GM19351 (cell line): ENCODE results near the gene MICAL2.

Experiments used
- ATAC-seq: cut with Tn5 transposase; IDR thresholded peaks from one replicate; pipeline ENCODE4 v1.9.1; 2021; ENCODE audit warnings: mild to moderate bottlenecking, moderate library complexity; ENCODE audit not compliant: unreplicated experiment

The MICAL2 gene, protein sequence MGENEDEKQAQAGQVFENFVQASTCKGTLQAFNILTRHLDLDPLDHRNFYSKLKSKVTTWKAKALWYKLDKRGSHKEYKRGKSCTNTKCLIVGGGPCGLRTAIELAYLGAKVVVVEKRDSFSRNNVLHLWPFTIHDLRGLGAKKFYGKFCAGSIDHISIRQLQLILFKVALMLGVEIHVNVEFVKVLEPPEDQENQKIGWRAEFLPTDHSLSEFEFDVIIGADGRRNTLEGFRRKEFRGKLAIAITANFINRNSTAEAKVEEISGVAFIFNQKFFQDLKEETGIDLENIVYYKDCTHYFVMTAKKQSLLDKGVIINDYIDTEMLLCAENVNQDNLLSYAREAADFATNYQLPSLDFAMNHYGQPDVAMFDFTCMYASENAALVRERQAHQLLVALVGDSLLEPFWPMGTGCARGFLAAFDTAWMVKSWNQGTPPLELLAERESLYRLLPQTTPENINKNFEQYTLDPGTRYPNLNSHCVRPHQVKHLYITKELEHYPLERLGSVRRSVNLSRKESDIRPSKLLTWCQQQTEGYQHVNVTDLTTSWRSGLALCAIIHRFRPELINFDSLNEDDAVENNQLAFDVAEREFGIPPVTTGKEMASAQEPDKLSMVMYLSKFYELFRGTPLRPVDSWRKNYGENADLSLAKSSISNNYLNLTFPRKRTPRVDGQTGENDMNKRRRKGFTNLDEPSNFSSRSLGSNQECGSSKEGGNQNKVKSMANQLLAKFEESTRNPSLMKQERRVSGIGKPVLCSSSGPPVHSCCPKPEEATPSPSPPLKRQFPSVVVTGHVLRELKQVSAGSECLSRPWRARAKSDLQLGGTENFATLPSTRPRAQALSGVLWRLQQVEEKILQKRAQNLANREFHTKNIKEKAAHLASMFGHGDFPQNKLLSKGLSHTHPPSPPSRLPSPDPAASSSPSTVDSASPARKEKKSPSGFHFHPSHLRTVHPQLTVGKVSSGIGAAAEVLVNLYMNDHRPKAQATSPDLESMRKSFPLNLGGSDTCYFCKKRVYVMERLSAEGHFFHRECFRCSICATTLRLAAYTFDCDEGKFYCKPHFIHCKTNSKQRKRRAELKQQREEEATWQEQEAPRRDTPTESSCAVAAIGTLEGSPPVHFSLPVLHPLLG

DNA sequence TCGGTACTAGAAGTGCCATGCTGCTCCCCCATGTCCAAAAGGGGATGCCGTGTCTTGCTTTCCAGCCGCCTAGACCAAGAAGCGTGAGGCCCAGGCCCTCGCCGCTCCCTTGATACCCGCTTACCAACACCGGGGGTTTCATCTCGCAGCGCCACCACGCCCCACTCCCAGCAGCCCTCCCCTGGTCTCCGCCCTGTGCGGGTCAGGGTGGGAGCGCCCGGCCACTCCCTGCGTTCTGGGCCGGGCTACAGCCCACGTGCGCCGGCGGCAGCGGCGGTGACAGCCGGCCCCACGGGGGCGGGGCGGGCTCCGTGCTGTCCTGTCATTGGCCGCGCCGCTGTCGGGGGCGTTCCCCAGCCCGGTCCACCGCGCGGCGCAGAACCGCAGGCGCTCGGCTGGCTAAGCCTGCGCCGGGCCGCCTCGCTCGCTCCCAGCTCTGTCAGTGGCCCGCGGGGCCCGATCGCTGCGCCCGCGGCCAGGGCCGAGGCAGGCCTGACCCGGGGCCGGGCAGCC, at the start of gene MICAL2:
Gene MICAL2, plus strand, starts transcription at position 390 of the 513 bp plus-strand sequence. CDS start 51,566 bp downstream, outside the sequence.
- peak; percentile 98 for ATAC-seq

GRCh38 chr11:12061851-12062560, 48.4 kb upstream of the MICAL2 start:
- ATAC-seq, result no peak

GRCh38 chr11:12063251-12063650, 47.1 kb upstream of the MICAL2 start:
- no peak for ATAC-seq

- no peak for ATAC-seq
Measured at GRCh38 chr11:12064136-12064953, 46.0 kb upstream of the MICAL2 start.

GRCh38 chr11:12064954-12065280, 45.5 kb upstream of the MICAL2 start:
- no peak for ATAC-seq

- ATAC-seq, result no peak
Measured at GRCh38 chr11:12066056-12066798, 44.2 kb upstream of the MICAL2 start.

GRCh38 chr11:12066799-12067508, 43.4 kb upstream of the MICAL2 start:
- ATAC-seq, result no peak

GRCh38 chr11:12067796-12068357, 42.5 kb upstream of the MICAL2 start:
- no peak for ATAC-seq

- no peak for ATAC-seq
Measured at GRCh38 chr11:12069066-12069676, 41.2 kb upstream of the MICAL2 start.

GRCh38 chr11:12070446-12071267, 39.7 kb upstream of the MICAL2 start:
- ATAC-seq, result no peak

DNA sequence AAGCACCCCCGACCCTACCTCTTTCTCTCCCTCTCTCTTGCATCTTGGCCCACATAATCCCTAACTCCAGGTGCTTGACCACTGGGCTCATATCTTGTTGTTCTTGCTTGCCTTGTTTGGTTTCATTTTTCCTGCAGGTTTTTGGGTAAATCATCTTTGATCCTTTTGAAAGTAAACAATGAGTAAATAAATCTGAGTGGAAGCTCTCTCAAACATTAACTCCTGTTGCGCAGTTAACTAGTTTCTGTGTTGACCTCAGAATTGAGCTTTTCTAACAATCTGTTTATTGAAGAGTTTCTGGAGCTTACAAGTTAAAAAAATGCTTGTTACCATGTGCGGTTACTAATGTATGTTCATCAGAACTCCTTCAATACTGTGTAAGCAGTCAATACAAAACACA, 38.8 kb upstream of the MICAL2 start:
- no peak for ATAC-seq

DNA sequence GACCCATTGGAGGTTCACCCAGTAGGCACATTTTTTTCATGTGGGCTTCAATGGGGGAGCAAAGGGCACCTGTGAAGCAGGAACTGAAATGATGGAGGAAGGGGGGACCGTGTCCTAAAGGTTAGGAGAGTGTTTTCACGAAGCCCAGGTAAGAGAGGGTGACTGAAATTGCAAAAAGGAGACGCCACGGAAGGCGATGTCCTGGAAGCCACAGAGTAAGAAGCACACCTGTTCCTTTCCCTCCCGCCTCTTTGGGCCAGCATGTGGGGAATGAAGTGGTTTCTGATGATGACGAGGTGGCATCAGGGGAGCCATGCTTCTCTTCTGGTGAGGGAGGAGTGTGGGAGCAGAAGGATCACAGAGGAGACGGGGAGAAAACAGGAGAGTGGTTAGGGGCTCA, 37.0 kb upstream of the MICAL2 start:
- no peak for ATAC-seq

DNA sequence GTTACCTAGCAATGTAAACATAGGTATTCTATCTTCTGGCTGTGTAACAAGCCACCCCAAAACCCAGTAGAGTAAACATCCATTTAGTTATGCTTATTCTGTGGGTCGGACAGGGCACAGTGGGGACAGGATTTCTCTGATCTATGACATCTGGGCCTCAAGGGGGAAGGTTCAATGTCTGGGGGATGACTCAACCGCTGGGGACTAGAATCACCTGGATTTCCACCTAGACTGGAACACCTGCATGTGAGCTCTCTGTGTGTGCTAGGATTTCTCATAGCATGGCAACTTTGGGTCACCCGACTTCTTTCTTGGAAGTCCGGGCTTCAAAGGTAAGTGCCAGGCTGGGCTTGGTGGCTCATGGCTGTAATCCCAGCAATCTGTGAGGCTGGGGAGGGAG, 36.5 kb upstream of the MICAL2 start:
- ATAC-seq, result no peak

DNA sequence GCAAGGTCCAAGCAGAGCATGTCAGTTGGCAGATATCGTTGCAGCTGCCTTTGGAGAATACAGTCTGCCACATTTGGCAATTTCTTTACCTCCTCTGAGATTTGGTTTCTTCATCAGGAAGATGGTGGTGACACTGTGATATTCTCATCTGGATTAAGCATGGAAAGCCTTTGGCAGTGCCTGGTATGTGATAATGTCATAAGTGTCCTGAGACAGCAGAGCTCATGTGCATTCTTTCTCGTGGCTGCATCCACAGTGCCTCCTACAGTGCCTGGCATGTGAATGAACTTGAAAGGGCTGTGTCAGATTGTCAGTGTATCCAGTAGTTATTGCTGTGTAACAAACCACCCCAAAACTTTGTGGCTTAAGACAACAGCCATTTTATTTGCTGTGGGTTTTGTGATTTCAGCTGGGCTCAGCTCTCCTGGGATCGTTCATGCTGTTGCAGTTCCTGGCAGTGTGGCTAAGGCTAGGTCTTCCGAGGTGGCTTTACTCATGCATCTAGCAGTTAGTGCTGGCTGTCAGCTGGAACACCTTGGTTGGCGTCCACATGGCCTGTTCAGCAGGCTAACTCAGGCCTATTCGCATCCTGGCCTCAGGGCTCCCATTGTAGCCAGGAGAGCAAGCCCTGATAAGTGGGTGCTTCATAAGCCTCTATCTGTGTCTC, 35.7 kb upstream of the MICAL2 start:
- ATAC-seq, result no peak

GRCh38 chr11:12075291-12075690, 35.1 kb upstream of the MICAL2 start:
- no peak for ATAC-seq
